A673 (cell line): ENCODE results near the gene ZNF793. TPM values are rescaled to one million over a fixed set of nuclear protein-coding genes. Genes with fewer than 3 reads are reported as not detected.

Source experiments
- BruUV-seq: library from RNA; stranded (reverse); fragments of 400-500 nt; replicated peaks from 2 replicates; lab custom pipeline; 2021; lab: Mats Ljungman, UMichigan
- CTCF ChIA-PET: fragments of 300-600 bp; sonication (Branson Sonifier 250); formaldehyde crosslinking; loops from one replicate; lab custom pipeline; 2022; ENCODE audit warnings: antibody characterized with exemption; lab: Charles Lee
- POLR2A ChIA-PET: fragments of 300-600 bp; sonication (Branson Sonifier 250); formaldehyde crosslinking; loops from one replicate; lab custom pipeline; 2022; ENCODE audit warnings: antibody characterized with exemption; ENCODE audit not compliant: low non-redundant PET; lab: Charles Lee
- DNase-seq: peaks from one replicate; pipeline ENCODE4 v3.0.0-alpha.2; 2015; ENCODE audit warnings: low spot score
- H3K27ac ChIP-seq: fragments of 200-600 bp; sonication (generic); 2 replicates; pipeline ENCODE4 v1.5.1; 2016; ENCODE audit warnings: mixed run types, low read depth, mild to moderate bottlenecking, mixed read lengths, antibody characterized with exemption, low read length; ENCODE audit not compliant: poor library complexity, severe bottlenecking
- H3K27me3 ChIP-seq: fragments of 200-600 bp; sonication (generic); replicated peaks from 2 replicates; pipeline ENCODE4 v1.6.1; 2017; ENCODE audit warnings: mixed run types, low read depth, mild to moderate bottlenecking, mixed read lengths, antibody characterized with exemption, low read length; ENCODE audit not compliant: insufficient read depth, poor library complexity
- H3K36me3 ChIP-seq: fragments of 200-600 bp; sonication (generic); 2 replicates; pipeline ENCODE4 v1.6.1; 2016; ENCODE audit warnings: mixed run types, mild to moderate bottlenecking, mixed read lengths, antibody characterized with exemption, low read length; ENCODE audit not compliant: insufficient read depth, poor library complexity, severe bottlenecking
- H3K4me1 ChIP-seq: fragments of 200-600 bp; sonication (generic); 2 replicates; pipeline ENCODE4 v1.6.1; 2017; ENCODE audit warnings: mixed run types, mild to moderate bottlenecking, mixed read lengths, antibody characterized with exemption, low read length; ENCODE audit not compliant: insufficient read depth, poor library complexity, severe bottlenecking
- H3K4me3 ChIP-seq: fragments of 200-600 bp; sonication (generic); 2 replicates; pipeline ENCODE4 v1.5.1; 2016; ENCODE audit warnings: low read depth, mixed run types, mild to moderate bottlenecking, mixed read lengths, low read length; ENCODE audit not compliant: poor library complexity, severe bottlenecking
- H3K9me3 ChIP-seq: fragments of 200-600 bp; sonication (generic); 2 replicates; pipeline ENCODE4 v1.6.1; 2016; ENCODE audit warnings: mixed run types, low read depth, mild to moderate bottlenecking, mixed read lengths, antibody characterized with exemption, low read length; ENCODE audit not compliant: poor library complexity, severe bottlenecking
- CTCF ChIP-seq: fragments of 300-800, 200-600 bp; sonication (generic); conservative IDR thresholded peaks from 2 replicates; pipeline ENCODE4 v1.5.1; 2017; ENCODE audit warnings: low read depth, mild to moderate bottlenecking, antibody characterized with exemption, low read length, moderate library complexity, mixed read lengths
- EZH2 ChIP-seq: fragments of 200-600 bp; sonication (generic); IDR thresholded peaks from 2 replicates; pipeline ENCODE4 v1.6.1; 2017; ENCODE audit warnings: borderline replicate concordance, low read depth, mild to moderate bottlenecking, mixed read lengths, antibody characterized with exemption, low read length; ENCODE audit not compliant: poor library complexity, severe bottlenecking
- intact Hi-C: fragments of 100-400 bp; cut with micrococcal nuclease; formaldehyde crosslinking; loops from one replicate; pipeline ENCODE4 v1.10.0; 2022; ENCODE audit not compliant: unreplicated experiment
- total RNA-seq: library from RNA; stranded (reverse); gene quantifications from 2 replicates; pipeline ENCODE4 v1.2.3, GENCODE V29; 2021

The ZNF793 gene
- total RNA-seq, 1 experiment from 2014 or later: 1.2 TPM

- ChIA-PET CTCF (no interaction called here), POLR2A (no interaction called here)
- no peak for TF ChIP-seq CTCF
- no peak for TF ChIP-seq EZH2
- H3K4me3 ChIP-seq: no peak overlapping the region
- H3K36me3 ChIP-seq: peaks cover 13% of the 10 kb centered on the region
- intact Hi-C loops: no loop called here
- H3K4me1 ChIP-seq: peaks cover 2% of the 10 kb centered on the region
- H3K9me3 ChIP-seq: peaks cover 28% of the 10 kb centered on the region
- no peak for DNase-seq
- no peak overlapping the region for H3K27ac ChIP-seq
- no TSS peak for BruUV-seq
- H3K27me3 ChIP-seq: no peaks in the 10 kb centered on the region
These were observed 34.6 kb upstream of the ZNF793 start for GRCh38 chr19:37472165-37472564.

- no TSS peak for BruUV-seq
- peaks cover 16% of the 10 kb centered on the region for H3K36me3 ChIP-seq
- intact Hi-C loops: no loop called here
- H3K4me3 ChIP-seq: no peak overlapping the region
- H3K27me3 ChIP-seq: no peaks in the 10 kb centered on the region
- DNase-seq: no peak
- peaks cover 79% of the 10 kb centered on the region for H3K9me3 ChIP-seq
- ChIA-PET POLR2A (no interaction called here), CTCF (no interaction called here)
- TF ChIP-seq CTCF (no peak), EZH2 (no peak)
- no peaks in the 10 kb centered on the region for H3K4me1 ChIP-seq
- no peak overlapping the region for H3K27ac ChIP-seq
These were observed 22.2 kb upstream of the ZNF793 start for GRCh38 chr19:37484406-37485168.

- no peak for DNase-seq
- intact Hi-C loops: no loop called here
- Histone ChIP-seq H3K27ac (no peak overlapping the region), H3K36me3 (no peaks in the 10 kb centered on the region), H3K9me3 (peaks cover 55% of the 10 kb centered on the region), H3K4me1 (no peaks in the 10 kb centered on the region), H3K27me3 (no peaks in the 10 kb centered on the region), H3K4me3 (no peak overlapping the region)
- TF ChIP-seq CTCF (no peak), EZH2 (no peak)
- ChIA-PET CTCF (no interaction called here), POLR2A (no interaction called here)
- BruUV-seq: no TSS peak
These were observed 14.5 kb upstream of the ZNF793 start for GRCh38 chr19:37492213-37492612.
